H1 (cell line): ENCODE results near the gene NRROS.

Source experiments
- CTCF ChIP-seq, 3 experiments: IDR thresholded peaks; 1 replicate in 2 of 3; 2 replicates in 1 of 3; pipeline versions ENCODE4 v1.5.1 to v1.6.1; 2011; ENCODE audit warnings: low read length in 3 of 3, mild to moderate bottlenecking in 3 of 3, inconsistent platforms in 2 of 3, low read depth in 1 of 3, moderate library complexity in 1 of 3; ENCODE audit not compliant: insufficient read depth in 1 of 3; ENCODE audit errors: control extremely low read depth in 1 of 3
- EP300 ChIP-seq, 2 experiments: IDR thresholded peaks; 1 replicate in 1 of 2; 2 replicates in 1 of 2; pipeline ENCODE4 v1.6.1; 2011 to 2012; ENCODE audit warnings: low read depth in 2 of 2, low read length in 2 of 2, mild to moderate bottlenecking in 2 of 2, borderline replicate concordance in 1 of 2, inconsistent platforms in 1 of 2, moderate library complexity in 1 of 2
- HDAC2 ChIP-seq, 2 experiments: fragments of 300-600 bp in 1 of 2; sonication (generic) in 1 of 2; IDR thresholded peaks; 2 replicates each; pipeline ENCODE4 v1.6.1; 2011 to 2012; ENCODE audit warnings: low read depth in 2 of 2, low read length in 2 of 2, mild to moderate bottlenecking in 2 of 2, moderate library complexity in 2 of 2, borderline replicate concordance in 1 of 2, inconsistent platforms in 1 of 2
- POLR2AphosphoS5 ChIP-seq: IDR thresholded peaks from 2 replicates; pipeline ENCODE4 v1.6.1; 2011; ENCODE audit warnings: low read depth, low read length

- TF ChIP-seq EP300 (IDR thresholded peaks at IDR 0.05; ENCODE audit: borderline replicate concordance in 1 of 2, low read depth in 2 of 2, low read length in 2 of 2) = no peak
- TF ChIP-seq POLR2AphosphoS5 = no peak
- TF ChIP-seq CTCF (IDR thresholded peaks at IDR 0.05; ENCODE audit: control extremely low read depth in 1 of 3, insufficient read depth in 1 of 3, low read depth in 1 of 3, low read length in 3 of 3) = no peak
- no peak for TF ChIP-seq HDAC2 (IDR thresholded peaks at IDR 0.05; ENCODE audit: borderline replicate concordance in 1 of 2, low read depth in 2 of 2, low read length in 2 of 2)
These were observed 20.3 kb upstream of the NRROS start for GRCh38 chr3:196619223-196619622.
